MM.1S (cell line): ENCODE data around the gene MEP1A.

Experiments
- DNase-seq: peaks from one replicate; pipeline ENCODE4 v3.0.0-alpha.2; 2015
- H2AFZ ChIP-seq: fragments of 300-600 bp; sonication (generic); 2 replicates; pipeline ENCODE4 v1.6.0; 2016; ENCODE audit warnings: antibody characterized with exemption, low read length
- H3F3A ChIP-seq: fragments of 300-600 bp; sonication (generic); 2 replicates; pipeline ENCODE4 v1.6.1; 2016; ENCODE audit warnings: mild to moderate bottlenecking, antibody characterized with exemption, low read length, moderate library complexity, mixed read lengths; ENCODE audit not compliant: insufficient read depth
- H3K27ac ChIP-seq: fragments of 300-600 bp; sonication (generic); 2 replicates; pipeline ENCODE4 v1.5.1; 2016; ENCODE audit warnings: mild to moderate bottlenecking, low read length
- H3K27me3 ChIP-seq: fragments of 300-600 bp; sonication (generic); replicated peaks from 2 replicates; pipeline ENCODE4 v1.6.0; 2016; ENCODE audit warnings: low read length; ENCODE audit not compliant: insufficient read depth
- H3K36me3 ChIP-seq: fragments of 300-600 bp; sonication (generic); replicated peaks from 2 replicates; pipeline ENCODE4 v1.6.1; 2016; ENCODE audit warnings: mild to moderate bottlenecking, low read length, mixed read lengths; ENCODE audit not compliant: insufficient read depth
- H3K4me1 ChIP-seq: fragments of 300-600 bp; sonication (generic); 2 replicates; pipeline ENCODE4 v1.6.1; 2016; ENCODE audit warnings: low read length, mixed read lengths
- H3K4me2 ChIP-seq: fragments of 300-600 bp; sonication (generic); 2 replicates; pipeline ENCODE4 v1.6.0; 2016; ENCODE audit warnings: low read depth, low read length
- H3K4me3 ChIP-seq: fragments of 300-600 bp; sonication (generic); 2 replicates; pipeline ENCODE4 v1.5.1; 2016; ENCODE audit warnings: low read length, mixed read lengths
- H3K79me2 ChIP-seq: fragments of 300-600 bp; sonication (generic); 2 replicates; pipeline ENCODE4 v1.6.1; 2016; ENCODE audit warnings: mixed run types, low read length, mixed read lengths
- H3K9ac ChIP-seq: fragments of 300-600 bp; sonication (generic); 2 replicates; pipeline ENCODE4 v1.6.1; 2016; ENCODE audit warnings: low read length, mixed read lengths
- H3K9me2 ChIP-seq: fragments of 300-600 bp; sonication (generic); replicated peaks from 2 replicates; pipeline ENCODE4 v1.6.1; 2016; ENCODE audit warnings: mild to moderate bottlenecking, low read length, mixed read lengths; ENCODE audit not compliant: insufficient read depth
- H3K9me3 ChIP-seq: fragments of 300-600 bp; sonication (generic); replicated peaks from 2 replicates; pipeline ENCODE4 v1.6.1; 2016; ENCODE audit warnings: mild to moderate bottlenecking, low read length, mixed read lengths; ENCODE audit not compliant: insufficient read depth
- H4K20me1 ChIP-seq: fragments of 300-600 bp; sonication (generic); 2 replicates; pipeline ENCODE4 v1.6.1; 2016; ENCODE audit warnings: mild to moderate bottlenecking, low read length, moderate library complexity, mixed read lengths; ENCODE audit not compliant: insufficient read depth
- CTCF ChIP-seq: fragments of 300-600 bp; sonication (generic); IDR thresholded peaks from 2 replicates; pipeline ENCODE4 v1.5.1; 2016; ENCODE audit warnings: antibody characterized with exemption, low read length, mixed read lengths
- EZH2 ChIP-seq: fragments of 300-600 bp; sonication (generic); optimal IDR thresholded peaks from 2 replicates; pipeline ENCODE3; 2017; ENCODE audit warnings: low read depth, mild to moderate bottlenecking, antibody characterized with exemption, low read length, mixed read lengths
- EZH2phosphoT487 ChIP-seq: fragments of 300-600 bp; sonication (generic); IDR thresholded peaks from 2 replicates; pipeline ENCODE4 v1.6.1; 2018; ENCODE audit warnings: antibody characterized with exemption, low read length

Gene MEP1A

GRCh38 chr6:46867411-46867810, 74.2 kb downstream of the MEP1A start:
- Histone ChIP-seq H3K4me2 (no peak overlapping the region), H3K9me2 (no peaks in the 10 kb centered on the region), H3F3A (no peaks in the 10 kb centered on the region), H3K9me3 (no peaks in the 10 kb centered on the region), H2AFZ (no peak overlapping the region), H3K79me2 (no peaks in the 10 kb centered on the region), H3K27ac (no peak overlapping the region), H3K9ac (no peak overlapping the region), H3K4me1 (no peaks in the 10 kb centered on the region), H4K20me1 (no peaks in the 10 kb centered on the region), H3K4me3 (no peak overlapping the region), H3K27me3 (no peaks in the 10 kb centered on the region), H3K36me3 (no peaks in the 10 kb centered on the region)
- DNase-seq, result no peak
- no peak for TF ChIP-seq EZH2phosphoT487

- no peak overlapping the region for H3K9ac ChIP-seq
- H3K9me3 ChIP-seq, result no peaks in the 10 kb centered on the region
- no peaks in the 10 kb centered on the region for H3K79me2 ChIP-seq
- H3K27ac ChIP-seq, result no peak overlapping the region
- no peak for TF ChIP-seq EZH2
- no peak for TF ChIP-seq CTCF
- no peak for TF ChIP-seq EZH2phosphoT487
- no peaks in the 10 kb centered on the region for H3K4me1 ChIP-seq
- no peaks in the 10 kb centered on the region for H3F3A ChIP-seq
- no peak for DNase-seq
- no peaks in the 10 kb centered on the region for H3K36me3 ChIP-seq
- H3K4me2 ChIP-seq, result no peak overlapping the region
- H3K9me2 ChIP-seq, result no peaks in the 10 kb centered on the region
- H3K4me3 ChIP-seq, result no peak overlapping the region
- H3K27me3 ChIP-seq, result no peaks in the 10 kb centered on the region
- no peak overlapping the region for H2AFZ ChIP-seq
- H4K20me1 ChIP-seq, result no peaks in the 10 kb centered on the region
Measured at GRCh38 chr6:46876126-46876525, 82.9 kb downstream of the MEP1A start.

GRCh38 chr6:46879003-46879402, 85.8 kb downstream of the MEP1A start:
- Histone ChIP-seq H3K4me1 (no peaks in the 10 kb centered on the region), H3K79me2 (no peaks in the 10 kb centered on the region), H3K27me3 (no peaks in the 10 kb centered on the region), H3K9ac (no peak overlapping the region), H3K4me2 (no peak overlapping the region), H4K20me1 (no peaks in the 10 kb centered on the region), H3K4me3 (no peak overlapping the region), H3K9me2 (no peaks in the 10 kb centered on the region), H3F3A (no peaks in the 10 kb centered on the region), H3K27ac (no peak overlapping the region), H3K9me3 (no peaks in the 10 kb centered on the region), H2AFZ (no peak overlapping the region), H3K36me3 (no peaks in the 10 kb centered on the region)
- DNase-seq, result no peak
- TF ChIP-seq EZH2phosphoT487 (no peak), EZH2 (no peak), CTCF (no peak)

GRCh38 chr6:46882645-46883044, 89.5 kb downstream of the MEP1A start:
- TF ChIP-seq CTCF (no peak), EZH2phosphoT487 (no peak), EZH2 (no peak)
- Histone ChIP-seq H3K36me3 (no peaks in the 10 kb centered on the region), H2AFZ (no peak overlapping the region), H4K20me1 (no peaks in the 10 kb centered on the region), H3K9ac (no peak overlapping the region), H3K79me2 (no peaks in the 10 kb centered on the region), H3K4me1 (no peaks in the 10 kb centered on the region), H3K9me3 (no peaks in the 10 kb centered on the region), H3K9me2 (no peaks in the 10 kb centered on the region), H3K4me3 (no peak overlapping the region), H3K27ac (no peak overlapping the region), H3K4me2 (no peak overlapping the region), H3K27me3 (no peaks in the 10 kb centered on the region), H3F3A (no peaks in the 10 kb centered on the region)
- no peak for DNase-seq
